Measurements from ENCODE around the gene ALPI. TPM values are rescaled to one million over a fixed set of nuclear protein-coding genes. Genes with fewer than 3 reads are reported as not detected.
A peak's percentile ranks its signal among the peaks of the same experiment; 100 is the strongest.

Gene ALPI
- total and polyA plus RNA-seq, 4 donors = 0.20 TPM; not detected in 3

- H3K36me3 ChIP-seq (ENCODE audit: control insufficient read depth, insufficient read depth, low read length) = no peaks in the 10 kb centered on the region
- WGBS (ENCODE audit: insufficient coverage) = 98% methylated on average over 5 of the region's 7 CpGs
- no peak overlapping the region for H3K4me3 ChIP-seq (ENCODE audit: low read depth, low read length)
- H3K27ac ChIP-seq (ENCODE audit: low read depth, low read length) = no peak overlapping the region
- peaks cover 19% of the 10 kb centered on the region for H3K4me1 ChIP-seq (ENCODE audit: control insufficient read depth, insufficient read depth, low read length)
- no peaks in the 10 kb centered on the region for H3K9me3 ChIP-seq (ENCODE audit: control insufficient read depth, insufficient read depth, low read length)
- DNase-seq (ENCODE audit: low read depth in 4 of 6, low spot score in 6 of 6) = no peak
- no peaks in the 10 kb centered on the region for H3K27me3 ChIP-seq (ENCODE audit: control insufficient read depth, insufficient read depth, low read length)
These were observed 39.3 kb downstream of the ALPI start for GRCh38 chr2:232495292-232495691.

GRCh38 chr2:232496501-232497270, 40.7 kb downstream of the ALPI start:
- H3K27me3 ChIP-seq (ENCODE audit: control insufficient read depth, insufficient read depth, low read length) = no peaks in the 10 kb centered on the region
- no peaks in the 10 kb centered on the region for H3K36me3 ChIP-seq (ENCODE audit: control insufficient read depth, insufficient read depth, low read length)
- H3K27ac ChIP-seq (ENCODE audit: low read depth, low read length) = no peak overlapping the region
- WGBS (ENCODE audit: insufficient coverage) = 71% methylated on average over 13 of the region's 20 CpGs
- H3K4me1 ChIP-seq (ENCODE audit: control insufficient read depth, insufficient read depth, low read length) = peaks cover 26% of the 10 kb centered on the region
- DNase-seq (ENCODE audit: low read depth in 4 of 6, low spot score in 6 of 6) = no peak
- no peak overlapping the region for H3K4me3 ChIP-seq (ENCODE audit: low read depth, low read length)
- no peaks in the 10 kb centered on the region for H3K9me3 ChIP-seq (ENCODE audit: control insufficient read depth, insufficient read depth, low read length)

GRCh38 chr2:232497348-232497747, 41.4 kb downstream of the ALPI start:
- Histone ChIP-seq H3K4me3 (ENCODE audit: low read depth, low read length) (no peak overlapping the region), H3K36me3 (ENCODE audit: control insufficient read depth, insufficient read depth, low read length) (no peaks in the 10 kb centered on the region), H3K27me3 (ENCODE audit: control insufficient read depth, insufficient read depth, low read length) (no peaks in the 10 kb centered on the region), H3K9me3 (ENCODE audit: control insufficient read depth, insufficient read depth, low read length) (no peaks in the 10 kb centered on the region), H3K27ac (ENCODE audit: low read depth, low read length) (no peak overlapping the region), H3K4me1 (ENCODE audit: control insufficient read depth, insufficient read depth, low read length) (peaks cover 32% of the 10 kb centered on the region)
- WGBS (ENCODE audit: insufficient coverage) = 59% methylated on average over 9 of the region's 13 CpGs
- DNase-seq (ENCODE audit: low read depth in 4 of 6, low spot score in 6 of 6) = peak in 1 of 6 donors; percentile 76

GRCh38 chr2:232498452-232498851, 42.5 kb downstream of the ALPI start:
- peaks cover 40% of the 10 kb centered on the region for H3K4me1 ChIP-seq (ENCODE audit: control insufficient read depth, insufficient read depth, low read length)
- WGBS (ENCODE audit: insufficient coverage) = 96% methylated on average over 3 of the region's 3 CpGs
- no peaks in the 10 kb centered on the region for H3K9me3 ChIP-seq (ENCODE audit: control insufficient read depth, insufficient read depth, low read length)
- no peaks in the 10 kb centered on the region for H3K36me3 ChIP-seq (ENCODE audit: control insufficient read depth, insufficient read depth, low read length)
- no peak overlapping the region for H3K4me3 ChIP-seq (ENCODE audit: low read depth, low read length)
- no peak for DNase-seq (ENCODE audit: low read depth in 4 of 6, low spot score in 6 of 6)
- no peak overlapping the region for H3K27ac ChIP-seq (ENCODE audit: low read depth, low read length)
- peaks cover 4% of the 10 kb centered on the region for H3K27me3 ChIP-seq (ENCODE audit: control insufficient read depth, insufficient read depth, low read length)

GRCh38 chr2:232501331-232501771, 45.4 kb downstream of the ALPI start:
- no CpG with 5 or more reads among the region's 9 CpGs for WGBS (ENCODE audit: insufficient coverage)
- H3K27ac ChIP-seq (ENCODE audit: low read depth, low read length) = no peak overlapping the region
- H3K4me1 ChIP-seq (ENCODE audit: control insufficient read depth, insufficient read depth, low read length) = peaks cover 47% of the 10 kb centered on the region
- no peaks in the 10 kb centered on the region for H3K36me3 ChIP-seq (ENCODE audit: control insufficient read depth, insufficient read depth, low read length)
- H3K4me3 ChIP-seq (ENCODE audit: low read depth, low read length) = no peak overlapping the region
- DNase-seq (ENCODE audit: low read depth in 4 of 6, low spot score in 6 of 6) = peak in 1 of 6 donors; percentile 34
- H3K27me3 ChIP-seq (ENCODE audit: control insufficient read depth, insufficient read depth, low read length) = peaks cover 20% of the 10 kb centered on the region
- no peaks in the 10 kb centered on the region for H3K9me3 ChIP-seq (ENCODE audit: control insufficient read depth, insufficient read depth, low read length)

- no peaks in the 10 kb centered on the region for H3K36me3 ChIP-seq (ENCODE audit: control insufficient read depth, insufficient read depth, low read length)
- peaks cover 47% of the 10 kb centered on the region for H3K4me1 ChIP-seq (ENCODE audit: control insufficient read depth, insufficient read depth, low read length)
- H3K9me3 ChIP-seq (ENCODE audit: control insufficient read depth, insufficient read depth, low read length) = no peaks in the 10 kb centered on the region
- 10% methylated on average over 8 of the region's 10 CpGs for WGBS (ENCODE audit: insufficient coverage)
- H3K27ac ChIP-seq (ENCODE audit: low read depth, low read length) = no peak overlapping the region
- H3K27me3 ChIP-seq (ENCODE audit: control insufficient read depth, insufficient read depth, low read length) = peaks cover 20% of the 10 kb centered on the region
- no peak overlapping the region for H3K4me3 ChIP-seq (ENCODE audit: low read depth, low read length)
- peak in 1 of 6 donors; percentile 79 for DNase-seq (ENCODE audit: low read depth in 4 of 6, low spot score in 6 of 6)
These were observed 45.9 kb downstream of the ALPI start for GRCh38 chr2:232501794-232502390.

GRCh38 chr2:232502511-232502910, 46.6 kb downstream of the ALPI start:
- peak in 1 of 6 donors; percentile 85 for DNase-seq (ENCODE audit: low read depth in 4 of 6, low spot score in 6 of 6)
- peaks cover 20% of the 10 kb centered on the region for H3K27me3 ChIP-seq (ENCODE audit: control insufficient read depth, insufficient read depth, low read length)
- no peak overlapping the region for H3K27ac ChIP-seq (ENCODE audit: low read depth, low read length)
- no peak overlapping the region for H3K4me3 ChIP-seq (ENCODE audit: low read depth, low read length)
- no peaks in the 10 kb centered on the region for H3K36me3 ChIP-seq (ENCODE audit: control insufficient read depth, insufficient read depth, low read length)
- peaks cover 42% of the 10 kb centered on the region for H3K4me1 ChIP-seq (ENCODE audit: control insufficient read depth, insufficient read depth, low read length)
- H3K9me3 ChIP-seq (ENCODE audit: control insufficient read depth, insufficient read depth, low read length) = no peaks in the 10 kb centered on the region
- 4% methylated on average over 13 of the region's 21 CpGs for WGBS (ENCODE audit: insufficient coverage)

- peaks cover 47% of the 10 kb centered on the region for H3K4me1 ChIP-seq (ENCODE audit: control insufficient read depth, insufficient read depth, low read length)
- H3K27me3 ChIP-seq (ENCODE audit: control insufficient read depth, insufficient read depth, low read length) = peaks cover 20% of the 10 kb centered on the region
- no peak overlapping the region for H3K27ac ChIP-seq (ENCODE audit: low read depth, low read length)
- under 1% methylated on average over 56 of the region's 75 CpGs for WGBS (ENCODE audit: insufficient coverage)
- DNase-seq (ENCODE audit: low read depth in 4 of 6, low spot score in 6 of 6) = peak in 3 of 6 donors; percentile 33 to 86 (median 77)
- H3K4me3 ChIP-seq (ENCODE audit: low read depth, low read length) = peak overlapping the region; percentile 42
- H3K36me3 ChIP-seq (ENCODE audit: control insufficient read depth, insufficient read depth, low read length) = no peaks in the 10 kb centered on the region
- H3K9me3 ChIP-seq (ENCODE audit: control insufficient read depth, insufficient read depth, low read length) = no peaks in the 10 kb centered on the region
These were observed 47.2 kb downstream of the ALPI start for GRCh38 chr2:232502911-232503808.

- Histone ChIP-seq H3K9me3 (ENCODE audit: control insufficient read depth, insufficient read depth, low read length) (no peaks in the 10 kb centered on the region), H3K27ac (ENCODE audit: low read depth, low read length) (no peak overlapping the region), H3K4me1 (ENCODE audit: control insufficient read depth, insufficient read depth, low read length) (peaks cover 47% of the 10 kb centered on the region), H3K27me3 (ENCODE audit: control insufficient read depth, insufficient read depth, low read length) (peaks cover 20% of the 10 kb centered on the region), H3K36me3 (ENCODE audit: control insufficient read depth, insufficient read depth, low read length) (no peaks in the 10 kb centered on the region), H3K4me3 (ENCODE audit: low read depth, low read length) (peak overlapping the region; percentile 42)
- DNase-seq (ENCODE audit: low read depth in 4 of 6, low spot score in 6 of 6) = peak in 1 of 6 donors; percentile 31
- 15% methylated on average over 15 of the region's 16 CpGs for WGBS (ENCODE audit: insufficient coverage)
These were observed 47.9 kb downstream of the ALPI start for GRCh38 chr2:232503809-232504323.
